Fibroblast of villous mesenchyme (primary cell): ENCODE results near the gene ZSCAN5A. TPM values are rescaled to one million over a fixed set of nuclear protein-coding genes. Genes with fewer than 3 reads are reported as not detected.
"Not testable (repeated sequence)": the region's sequence is repeated elsewhere in the genome, so short reads cannot be mapped to it uniquely, and the experiment has no call there.

Experiments
- DNase-seq: peaks from one replicate; pipeline ENCODE4 v3.0.0-alpha.2; 2010; ENCODE audit warnings: low read depth
- H3K4me3 ChIP-seq: 2 replicates; pipeline ENCODE4 v1.5.1; 2011; ENCODE audit warnings: low read depth, mild to moderate bottlenecking, low read length
- total RNA-seq: library from RNA; depleted of rRNA; stranded (reverse); fragments of >200 nt; gene quantifications from 2 replicates; pipeline ENCODE4 v1.2.3, GENCODE V29; 2012
- TF ChIP-seq, protein P1 (sequence below): IDR thresholded peaks from 2 replicates; pipeline ENCODE4 v1.5.1; 2012; ENCODE audit warnings: low read depth, mild to moderate bottlenecking, low read length; ENCODE audit not compliant: insufficient read depth

Gene ZSCAN5A
- total RNA-seq, 1 donor: 6.5 TPM

DNA sequence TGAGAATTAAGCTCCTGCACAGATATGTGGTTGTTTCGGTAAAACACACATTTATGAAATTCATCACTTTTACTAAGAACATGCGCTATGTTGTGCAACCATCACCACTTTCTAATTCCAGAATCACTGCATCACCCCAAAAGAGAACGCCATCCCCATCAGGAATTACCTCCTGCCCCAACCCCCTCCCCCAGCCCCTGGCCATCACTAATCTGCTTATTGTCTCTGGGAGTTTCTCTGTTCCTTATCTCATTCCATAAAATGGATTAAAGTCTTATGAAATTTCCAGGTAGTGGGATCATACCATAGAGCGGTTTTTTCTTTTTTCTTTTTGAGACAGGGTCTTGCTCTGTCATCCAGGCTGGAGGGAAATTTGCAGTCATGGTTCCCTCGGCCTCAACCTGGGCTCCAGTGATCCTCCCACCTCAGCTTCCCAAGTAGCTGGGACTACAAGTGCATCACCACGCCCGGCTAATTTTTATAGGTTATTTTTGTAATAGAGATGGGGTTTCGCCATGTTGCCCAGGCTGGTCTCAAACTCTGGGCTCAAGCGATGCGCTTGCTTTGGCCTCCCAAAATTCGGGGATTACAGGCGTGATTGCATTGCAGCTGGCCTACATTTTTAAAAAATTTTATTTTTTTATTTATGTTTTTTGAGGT is 120.5 kb downstream of the ZSCAN5A start:
- TF ChIP-seq, protein P1, sequence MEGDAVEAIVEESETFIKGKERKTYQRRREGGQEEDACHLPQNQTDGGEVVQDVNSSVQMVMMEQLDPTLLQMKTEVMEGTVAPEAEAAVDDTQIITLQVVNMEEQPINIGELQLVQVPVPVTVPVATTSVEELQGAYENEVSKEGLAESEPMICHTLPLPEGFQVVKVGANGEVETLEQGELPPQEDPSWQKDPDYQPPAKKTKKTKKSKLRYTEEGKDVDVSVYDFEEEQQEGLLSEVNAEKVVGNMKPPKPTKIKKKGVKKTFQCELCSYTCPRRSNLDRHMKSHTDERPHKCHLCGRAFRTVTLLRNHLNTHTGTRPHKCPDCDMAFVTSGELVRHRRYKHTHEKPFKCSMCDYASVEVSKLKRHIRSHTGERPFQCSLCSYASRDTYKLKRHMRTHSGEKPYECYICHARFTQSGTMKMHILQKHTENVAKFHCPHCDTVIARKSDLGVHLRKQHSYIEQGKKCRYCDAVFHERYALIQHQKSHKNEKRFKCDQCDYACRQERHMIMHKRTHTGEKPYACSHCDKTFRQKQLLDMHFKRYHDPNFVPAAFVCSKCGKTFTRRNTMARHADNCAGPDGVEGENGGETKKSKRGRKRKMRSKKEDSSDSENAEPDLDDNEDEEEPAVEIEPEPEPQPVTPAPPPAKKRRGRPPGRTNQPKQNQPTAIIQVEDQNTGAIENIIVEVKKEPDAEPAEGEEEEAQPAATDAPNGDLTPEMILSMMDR: no peak
- no peak overlapping the region for H3K4me3 ChIP-seq

GRCh38 chr19:56191711-56192110 is 122.9 kb downstream of the ZSCAN5A start:
- no peak overlapping the region for H3K4me3 ChIP-seq
- DNase-seq: no peak
- TF ChIP-seq, protein P1: no peak

More for the DNA sequence above, 120.5 kb downstream of the ZSCAN5A start:
- no peak for DNase-seq

GRCh38 chr19:56191115-56191514 is 123.5 kb downstream of the ZSCAN5A start:
- TF ChIP-seq, protein P1: no peak
- no peak for DNase-seq
- H3K4me3 ChIP-seq: no peak overlapping the region

DNA sequence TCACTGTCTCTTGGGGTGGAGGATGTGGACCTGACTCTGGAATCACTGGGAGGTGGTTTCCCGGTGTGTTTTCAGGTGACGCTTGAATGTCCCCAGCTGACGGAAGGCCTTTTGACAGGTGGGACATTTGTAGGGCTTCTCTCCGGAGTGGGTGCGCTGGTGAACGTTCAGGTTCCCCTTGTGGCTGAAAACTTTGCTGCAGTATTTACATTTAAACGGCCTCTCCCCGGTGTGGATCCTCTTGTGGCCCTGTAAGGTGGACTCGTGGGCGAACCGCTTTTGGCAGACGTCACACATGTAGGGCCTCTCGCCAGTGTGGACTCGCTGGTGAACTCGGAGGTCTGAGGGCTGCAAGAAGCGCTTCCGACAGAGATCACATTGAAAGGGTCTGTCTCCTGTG is 124.9 kb downstream of the ZSCAN5A start:
- TF ChIP-seq, protein P1: no peak
- DNase-seq: no peak
- no peak overlapping the region for H3K4me3 ChIP-seq

DNA sequence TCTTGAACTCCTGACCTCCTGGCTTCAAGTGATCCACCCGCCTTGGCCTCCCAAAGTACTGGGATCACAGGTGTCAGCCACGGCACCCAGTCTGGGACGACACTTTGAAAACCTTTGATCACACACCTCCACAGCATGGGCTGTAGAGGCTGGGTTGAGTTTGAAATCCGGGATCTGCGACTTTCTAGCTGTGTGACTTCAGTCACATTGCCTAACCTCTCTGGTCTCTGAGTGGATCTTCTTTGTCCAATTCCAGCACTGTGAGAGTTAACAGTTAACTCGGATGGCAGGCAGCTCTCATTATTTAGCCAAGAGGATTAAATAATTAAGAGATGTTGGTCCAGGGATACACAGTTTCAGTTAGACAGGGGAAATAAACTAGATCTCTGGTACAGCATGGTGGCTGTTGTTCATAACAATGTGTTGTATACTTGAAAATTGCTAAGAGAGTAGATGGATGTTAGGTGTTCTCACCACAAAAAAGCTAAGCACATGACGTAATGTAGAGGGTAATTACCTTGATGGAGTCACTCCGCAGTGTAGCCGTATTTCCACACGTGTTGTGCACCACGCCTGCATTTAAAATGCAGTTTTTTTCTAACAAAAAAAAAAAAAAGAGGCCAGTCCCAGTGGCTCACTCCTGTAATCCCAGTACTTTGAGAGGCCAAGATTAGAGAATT is 136.9 kb downstream of the ZSCAN5A start:
- TF ChIP-seq, protein P1: no peak
- H3K4me3 ChIP-seq: no peak overlapping the region

DNA sequence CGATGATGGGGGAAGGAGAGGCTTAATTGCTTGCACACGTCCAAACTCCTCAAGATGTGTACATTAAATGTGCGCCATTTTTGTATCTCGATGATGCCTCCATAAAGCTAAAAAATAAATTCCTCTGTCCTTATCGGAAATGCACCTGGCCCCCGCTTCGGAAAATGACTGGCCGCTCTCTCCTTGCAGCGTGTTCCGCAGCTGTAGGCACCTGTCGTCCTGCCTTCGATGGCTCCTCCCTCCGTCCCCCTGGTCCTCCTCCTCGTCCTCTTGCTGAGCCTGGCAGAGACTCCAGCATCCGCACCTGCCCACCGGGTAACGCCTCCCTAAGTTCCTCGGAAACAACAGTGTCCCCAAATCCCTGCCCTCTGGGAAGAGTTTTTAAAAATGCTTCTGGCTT is 137.8 kb downstream of the ZSCAN5A start:
- TF ChIP-seq, protein P1: no peak
- no peak overlapping the region for H3K4me3 ChIP-seq
- no peak for DNase-seq

More for the DNA sequence above, 136.9 kb downstream of the ZSCAN5A start:
- no peak for DNase-seq

- DNase-seq, H3K4me3 ChIP-seq: not testable (repeated sequence)
Observed at GRCh38 chr19:56176310-56176709, 138.3 kb downstream of the ZSCAN5A start.

- DNase-seq, H3K4me3 ChIP-seq: not testable (repeated sequence)
Observed at GRCh38 chr19:56175861-56176307, 138.8 kb downstream of the ZSCAN5A start, which contains the start of gene GALP. GALP (plus strand) TSS chr19:56176008; CDS start chr19:56177109, 1,101 bp downstream.
